Mucosa of stomach (tissue), 1 donor: ENCODE data around the gene OR52N2.

Experiments
- H3K27me3 ChIP-seq: one replicate; pipeline ENCODE4 v1.7.0; 2013; ENCODE audit warnings: mild to moderate bottlenecking, low read length; ENCODE audit not compliant: control insufficient read depth, insufficient read depth
- H3K36me3 ChIP-seq: one replicate; pipeline ENCODE4 v1.7.0; 2013; ENCODE audit warnings: low read length; ENCODE audit not compliant: control insufficient read depth, insufficient read depth
- H3K4me1 ChIP-seq: one replicate; pipeline ENCODE4 v1.7.0; 2013; ENCODE audit warnings: mild to moderate bottlenecking, low read length; ENCODE audit not compliant: control insufficient read depth, insufficient read depth
- H3K4me3 ChIP-seq: one replicate; pipeline ENCODE4 v1.7.0; 2013; ENCODE audit warnings: low read length
- H3K9ac ChIP-seq: one replicate; pipeline ENCODE4 v1.7.0; 2013; ENCODE audit warnings: mild to moderate bottlenecking, low read length, moderate library complexity
- H3K9me3 ChIP-seq: one replicate; pipeline ENCODE4 v1.7.0; 2013; ENCODE audit warnings: mild to moderate bottlenecking, low read length, moderate library complexity; ENCODE audit not compliant: control insufficient read depth
- donor health status: Pancreatic carcinoma.

The OR52N2 gene

DNA sequence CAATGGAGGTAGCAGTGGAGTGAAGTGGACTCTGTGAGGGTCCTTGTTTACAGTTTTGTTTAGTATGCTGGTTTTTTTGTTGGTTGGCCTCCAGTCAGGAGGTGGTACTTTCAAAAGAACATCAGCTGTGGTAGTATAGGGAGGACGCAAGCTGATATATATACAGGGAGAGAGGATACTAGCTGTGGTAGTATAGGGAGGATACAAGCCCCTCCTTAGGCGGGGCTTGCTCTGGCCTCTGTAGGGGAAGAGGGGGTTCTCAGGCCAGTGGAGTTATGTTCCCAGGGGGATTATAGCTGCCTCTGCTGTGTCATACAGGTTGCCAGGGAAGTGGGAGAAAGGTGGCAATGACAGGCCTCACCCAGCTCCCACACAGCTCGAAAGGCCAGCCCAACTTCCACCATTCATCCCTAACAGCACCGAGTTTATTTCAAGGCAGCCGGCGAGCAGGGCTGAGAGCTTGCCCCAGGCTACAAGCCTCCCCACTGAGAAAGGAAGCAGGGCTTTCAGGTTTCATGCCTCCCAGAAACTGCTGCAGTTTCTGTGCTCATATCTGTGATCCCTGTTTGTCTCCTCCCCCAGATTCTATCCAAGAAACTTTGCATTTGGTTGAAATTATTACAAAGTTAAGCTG lies 22.6 kb downstream of the OR52N2 start:
- Histone ChIP-seq H3K9ac (no peak overlapping the region), H3K9me3 (no peaks in the 10 kb centered on the region), H3K36me3 (no peaks in the 10 kb centered on the region), H3K27me3 (no peaks in the 10 kb centered on the region), H3K4me1 (no peaks in the 10 kb centered on the region), H3K4me3 (no peak overlapping the region)

DNA sequence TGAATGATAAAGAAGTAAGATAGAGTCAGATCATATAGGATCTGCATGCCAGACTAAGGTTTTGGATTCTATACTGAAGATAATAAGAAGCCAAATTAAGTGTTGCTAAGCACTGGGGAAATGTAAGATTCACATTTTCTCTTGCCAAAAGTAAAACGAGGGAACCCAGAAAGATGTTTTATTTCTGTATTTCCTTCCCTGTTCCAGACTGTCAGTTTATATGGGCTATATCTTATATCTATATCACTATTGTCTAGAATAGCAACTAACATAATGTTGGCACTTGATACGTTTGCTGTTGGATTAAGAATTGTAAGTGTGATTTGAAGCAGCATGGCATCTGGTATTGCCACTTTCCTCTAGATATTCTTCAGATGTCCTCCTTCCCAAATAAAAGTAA lies 24.7 kb downstream of the OR52N2 start:
- H3K36me3 ChIP-seq = no peaks in the 10 kb centered on the region
- no peaks in the 10 kb centered on the region for H3K4me1 ChIP-seq
- H3K9ac ChIP-seq = no peak overlapping the region
- H3K9me3 ChIP-seq = no peaks in the 10 kb centered on the region
- no peak overlapping the region for H3K4me3 ChIP-seq
- no peaks in the 10 kb centered on the region for H3K27me3 ChIP-seq

DNA sequence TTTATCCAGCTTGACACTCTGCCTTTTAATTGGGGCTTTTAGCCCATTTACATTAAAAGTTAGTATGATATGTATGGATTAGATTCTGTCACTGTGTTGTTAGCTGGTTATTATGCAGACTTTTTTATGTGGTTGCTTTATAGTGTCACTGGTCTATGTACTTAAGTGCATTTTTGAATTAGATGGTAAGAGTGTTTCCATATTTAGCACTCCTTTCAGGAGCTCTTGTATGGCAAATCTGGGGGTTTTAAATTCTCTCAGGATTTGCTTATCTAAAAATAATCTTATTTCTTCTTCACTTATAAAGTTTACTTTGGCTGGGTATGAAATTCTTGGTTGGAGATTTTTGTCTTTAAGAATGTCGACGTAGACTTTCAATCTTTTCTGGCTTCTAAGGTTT lies 29.0 kb downstream of the OR52N2 start:
- H3K9me3 ChIP-seq = no peaks in the 10 kb centered on the region
- H3K9ac ChIP-seq = no peak overlapping the region
- H3K4me1 ChIP-seq = no peaks in the 10 kb centered on the region
- H3K27me3 ChIP-seq = no peaks in the 10 kb centered on the region
- H3K36me3 ChIP-seq = no peaks in the 10 kb centered on the region
- no peak overlapping the region for H3K4me3 ChIP-seq

DNA sequence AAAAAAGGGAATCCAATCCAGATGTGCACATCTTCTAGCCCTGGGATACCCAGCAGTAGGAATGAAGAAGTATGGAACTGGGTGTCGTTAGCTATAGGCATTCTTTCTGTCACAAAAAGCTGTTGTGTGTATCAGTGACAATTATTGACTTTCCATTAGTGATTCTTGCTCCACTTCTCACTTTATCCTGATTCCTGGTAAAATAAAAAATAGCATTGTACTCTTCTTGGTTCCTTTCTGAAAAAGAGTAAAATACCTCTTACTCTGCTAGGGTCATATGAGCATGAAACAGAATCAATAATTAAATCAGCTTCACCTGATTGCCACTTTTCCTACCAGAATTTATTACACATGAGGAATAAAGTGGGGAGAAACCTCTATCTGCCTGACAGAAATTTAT lies 33.1 kb downstream of the OR52N2 start, which contains the start of gene OR52E6:
Gene OR52E6 (minus strand): TSS at position 101 of the 400 bp plus-strand sequence. CDS start 0 bp downstream, at position 101.
- H3K4me3 ChIP-seq = no peak within 1 kb of the TSS
- no peak within 1 kb of the TSS for H3K9ac ChIP-seq
- H3K36me3 ChIP-seq = no peaks in the 10 kb centered on the region
- no peaks in the 10 kb centered on the region for H3K27me3 ChIP-seq
- H3K4me1 ChIP-seq = no peaks in the 10 kb centered on the region
- H3K9me3 ChIP-seq = no peaks in the 10 kb centered on the region

DNA sequence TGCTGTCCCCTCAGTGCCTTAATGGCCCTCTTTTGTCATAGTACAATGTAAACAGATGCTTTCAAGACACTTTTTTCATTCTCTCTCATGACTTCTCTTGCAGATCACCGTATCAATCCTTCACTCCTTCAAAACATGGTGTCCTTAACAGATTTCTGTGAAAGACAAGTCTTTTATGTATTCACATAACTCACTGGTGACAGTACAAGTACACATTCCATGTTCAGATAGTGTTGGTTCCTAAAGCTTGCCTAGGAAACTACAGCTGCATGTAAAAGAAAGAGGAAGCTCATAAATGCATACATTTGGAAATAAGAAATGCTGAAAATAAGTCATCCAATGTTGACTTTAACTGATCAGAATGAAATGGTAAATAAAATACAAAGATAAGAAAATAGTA lies 38.0 kb downstream of the OR52N2 start:
- no peak overlapping the region for H3K9ac ChIP-seq
- no peaks in the 10 kb centered on the region for H3K9me3 ChIP-seq
- H3K4me1 ChIP-seq = no peaks in the 10 kb centered on the region
- H3K4me3 ChIP-seq = no peak overlapping the region
- no peaks in the 10 kb centered on the region for H3K36me3 ChIP-seq
- H3K27me3 ChIP-seq = no peaks in the 10 kb centered on the region

DNA sequence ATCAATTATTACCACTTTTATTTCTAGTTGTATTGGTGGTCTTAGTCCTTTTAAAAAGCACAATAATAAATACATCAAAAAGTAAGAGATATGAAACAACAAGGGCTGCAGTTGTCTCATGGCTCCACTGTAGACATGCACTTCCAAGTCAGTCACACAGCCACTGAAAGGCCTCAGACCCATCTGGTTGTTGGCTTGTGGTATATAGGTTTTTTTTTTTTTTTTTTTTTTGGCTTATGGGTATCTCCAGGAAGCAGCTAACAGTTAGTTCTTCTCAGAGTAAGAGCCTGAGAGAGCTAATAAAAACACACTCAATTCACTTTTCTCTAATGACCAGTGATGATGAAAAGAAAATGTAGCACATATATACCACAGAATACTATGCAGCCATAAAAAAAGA lies 39.0 kb downstream of the OR52N2 start:
- Histone ChIP-seq H3K4me1 (no peaks in the 10 kb centered on the region), H3K4me3 (no peak overlapping the region), H3K27me3 (no peaks in the 10 kb centered on the region), H3K9ac (no peak overlapping the region), H3K36me3 (no peaks in the 10 kb centered on the region), H3K9me3 (no peaks in the 10 kb centered on the region)

DNA sequence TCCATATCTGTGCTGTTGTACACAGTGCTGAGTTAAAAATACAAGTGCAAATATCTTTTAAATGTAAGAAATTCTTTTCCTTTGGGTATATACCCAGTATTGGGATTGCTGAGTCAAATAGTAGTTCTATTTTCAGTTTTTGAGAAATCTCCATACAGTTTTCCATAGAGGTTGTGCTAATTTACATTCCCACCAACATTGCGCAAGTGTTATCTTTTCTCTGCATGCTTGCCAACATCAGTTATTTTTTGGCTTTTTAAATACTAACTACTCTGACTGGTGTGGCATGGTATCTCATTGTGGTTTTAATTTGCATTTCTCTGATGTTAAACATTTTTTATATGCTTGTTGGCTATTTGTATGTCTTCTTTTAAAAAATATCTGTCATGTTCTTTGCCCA lies 42.3 kb downstream of the OR52N2 start:
- no peaks in the 10 kb centered on the region for H3K27me3 ChIP-seq
- H3K9ac ChIP-seq = no peak overlapping the region
- H3K4me1 ChIP-seq = no peaks in the 10 kb centered on the region
- H3K36me3 ChIP-seq = no peaks in the 10 kb centered on the region
- no peaks in the 10 kb centered on the region for H3K9me3 ChIP-seq
- H3K4me3 ChIP-seq = no peak overlapping the region

DNA sequence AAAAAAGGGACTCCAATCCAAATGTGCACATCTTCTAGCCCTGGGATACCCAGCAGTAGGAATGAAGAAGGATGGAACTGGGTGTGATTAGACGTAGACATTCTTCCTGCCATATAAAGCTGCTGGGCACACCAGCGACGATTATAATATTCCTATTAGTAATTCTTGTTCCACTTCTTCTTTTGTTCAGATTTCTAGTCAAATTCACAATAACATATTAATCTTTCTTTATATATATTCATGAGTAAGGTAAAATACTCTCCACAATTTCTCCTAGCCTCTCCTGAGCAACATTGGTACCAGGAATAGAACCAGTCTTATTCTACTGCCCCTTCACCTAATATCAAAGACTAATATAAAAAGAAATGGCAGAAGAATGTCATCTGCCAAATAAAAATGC lies 48.9 kb downstream of the OR52N2 start, which contains the start of gene OR52E8:
Gene OR52E8 (minus strand): TSS at position 101 of the 400 bp plus-strand sequence. CDS start 0 bp downstream, at position 101.
- no peaks in the 10 kb centered on the region for H3K27me3 ChIP-seq
- H3K4me1 ChIP-seq = no peaks in the 10 kb centered on the region
- H3K4me3 ChIP-seq = no peak within 1 kb of the TSS
- no peaks in the 10 kb centered on the region for H3K36me3 ChIP-seq
- H3K9me3 ChIP-seq = no peaks in the 10 kb centered on the region
- H3K9ac ChIP-seq = no peak within 1 kb of the TSS

DNA sequence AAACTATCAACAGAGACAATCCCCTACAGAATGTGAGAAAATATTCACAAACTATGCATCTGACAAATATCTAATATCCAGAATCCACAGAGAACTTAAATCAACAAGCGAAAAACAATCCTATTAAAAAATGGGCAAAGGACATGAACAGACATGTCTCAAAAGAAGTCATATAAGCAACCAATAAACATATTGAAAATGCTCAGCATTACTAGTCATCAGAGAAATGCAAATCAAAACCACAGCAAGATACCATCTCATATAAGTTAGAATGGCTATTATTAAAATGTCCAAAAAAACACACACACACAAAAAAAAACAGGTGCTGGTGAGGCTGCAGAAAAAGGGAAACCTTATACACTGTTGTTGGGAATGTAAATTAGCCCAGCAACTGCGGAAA lies 57.1 kb downstream of the OR52N2 start:
- H3K4me3 ChIP-seq = no peak overlapping the region
- H3K27me3 ChIP-seq = no peaks in the 10 kb centered on the region
- H3K9ac ChIP-seq = no peak overlapping the region
- no peaks in the 10 kb centered on the region for H3K9me3 ChIP-seq
- H3K4me1 ChIP-seq = no peaks in the 10 kb centered on the region
- no peaks in the 10 kb centered on the region for H3K36me3 ChIP-seq
